ENCODE results near the gene SLC35A4. TPM values are rescaled to one million over a fixed set of nuclear protein-coding genes. Genes with fewer than 3 reads are reported as not detected.
A peak's percentile ranks its signal among the peaks of the same experiment; 100 is the strongest.

SLC35A4 gene
- total RNA-seq, 2 experiments from 2014 or later = 16.9 to 17.8 TPM

DNA sequence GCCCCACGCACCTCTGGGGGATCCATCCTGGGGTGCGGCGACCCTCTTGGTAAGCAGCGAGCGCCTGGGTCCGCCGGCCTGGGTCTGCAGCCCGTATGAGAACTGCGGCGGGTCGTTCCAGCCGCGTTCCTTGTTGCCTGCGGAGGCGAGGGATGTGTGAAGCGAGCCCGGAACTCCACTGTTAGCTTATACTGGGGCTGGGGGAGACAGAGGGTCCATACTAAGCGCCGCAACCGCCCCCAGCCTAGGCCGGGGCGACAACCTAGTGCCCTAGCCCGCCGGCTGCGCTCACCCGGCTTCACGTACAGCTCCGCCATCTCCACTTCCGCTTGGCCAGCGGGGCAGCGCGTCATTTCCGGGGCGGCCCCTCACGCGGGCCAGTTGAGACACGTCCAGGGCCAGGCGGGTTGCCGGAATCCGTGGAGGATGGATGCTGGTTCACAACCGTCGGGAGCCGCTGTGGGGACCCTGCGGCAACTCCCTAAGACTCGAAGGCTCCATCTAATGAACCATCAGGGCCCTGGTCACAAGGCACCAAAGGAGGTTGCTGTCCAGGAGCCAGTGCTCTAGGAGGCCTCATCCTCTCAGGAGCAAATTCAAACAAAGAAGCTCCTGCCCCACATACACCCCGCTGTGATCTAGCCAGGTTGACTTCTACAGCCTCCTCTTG is 7.4 kb upstream of the SLC35A4 start, which contains the start of gene SRA1:
TSS of gene SRA1 (minus strand) at position 338 of the 670 bp plus-strand sequence. CDS start at position 317, 21 bp downstream.
- Mint-ChIP-seq H3K9me3 (no peaks in the 10 kb centered on the region), H3K27me3 (no peaks in the 10 kb centered on the region), H3K36me3 (ENCODE audit: low read depth) (peaks cover 40% of the 10 kb centered on the region), H3K27ac (peak within 1 kb of the TSS; percentile 81), H3K4me3 (peak within 1 kb of the TSS; percentile 92), H3K4me1 (ENCODE audit: low read depth) (peaks cover 52% of the 10 kb centered on the region)
- Histone ChIP-seq H3K4me1 (ENCODE audit: insufficient read depth, low read length) (peaks cover 35% of the 10 kb centered on the region), H3K27ac (ENCODE audit: low read depth in 1 of 2, low read length in 2 of 2) (peak within 1 kb of the TSS; percentile 90 to 94), H3K9me3 (ENCODE audit: control insufficient read depth in 1 of 2, insufficient read depth in 1 of 2, low read length in 2 of 2) (no peaks in the 10 kb centered on the region), H3K36me3 (ENCODE audit: insufficient read depth, low read length) (peaks cover 20% of the 10 kb centered on the region), H3K4me3 (ENCODE audit: low read length) (peak within 1 kb of the TSS; percentile 89), H3K27me3 (ENCODE audit: control insufficient read depth in 1 of 2, insufficient read depth in 2 of 2, low read length in 2 of 2) (no peaks in the 10 kb centered on the region)
- TF ChIP-seq, protein P1, sequence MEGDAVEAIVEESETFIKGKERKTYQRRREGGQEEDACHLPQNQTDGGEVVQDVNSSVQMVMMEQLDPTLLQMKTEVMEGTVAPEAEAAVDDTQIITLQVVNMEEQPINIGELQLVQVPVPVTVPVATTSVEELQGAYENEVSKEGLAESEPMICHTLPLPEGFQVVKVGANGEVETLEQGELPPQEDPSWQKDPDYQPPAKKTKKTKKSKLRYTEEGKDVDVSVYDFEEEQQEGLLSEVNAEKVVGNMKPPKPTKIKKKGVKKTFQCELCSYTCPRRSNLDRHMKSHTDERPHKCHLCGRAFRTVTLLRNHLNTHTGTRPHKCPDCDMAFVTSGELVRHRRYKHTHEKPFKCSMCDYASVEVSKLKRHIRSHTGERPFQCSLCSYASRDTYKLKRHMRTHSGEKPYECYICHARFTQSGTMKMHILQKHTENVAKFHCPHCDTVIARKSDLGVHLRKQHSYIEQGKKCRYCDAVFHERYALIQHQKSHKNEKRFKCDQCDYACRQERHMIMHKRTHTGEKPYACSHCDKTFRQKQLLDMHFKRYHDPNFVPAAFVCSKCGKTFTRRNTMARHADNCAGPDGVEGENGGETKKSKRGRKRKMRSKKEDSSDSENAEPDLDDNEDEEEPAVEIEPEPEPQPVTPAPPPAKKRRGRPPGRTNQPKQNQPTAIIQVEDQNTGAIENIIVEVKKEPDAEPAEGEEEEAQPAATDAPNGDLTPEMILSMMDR (IDR thresholded peaks at IDR 0.05) = no peak
- POLR2A ChIA-PET = interaction anchor here (0.9 to 1.4 kb wide), 15 partner anchors 8 to 156 kb away, joined by 3 to 43 read pairs (median 4); partner anchors contain the start of genes ANKHD1, CD14, EIF4EBP3 and IK
- DNase-seq = peak; percentile 59 to 91 (median 76)
- peak; percentile 81 for ATAC-seq (ENCODE audit: poor library complexity)
- intact Hi-C loops (cut with DNase I, micrococcal nuclease) = no loop called here
- CTCF ChIA-PET = interaction anchor here (2.4 kb wide), 1 partner anchor 10 kb away, joined by 14 read pairs; the partner anchor contains the start of gene EIF4EBP3

DNA sequence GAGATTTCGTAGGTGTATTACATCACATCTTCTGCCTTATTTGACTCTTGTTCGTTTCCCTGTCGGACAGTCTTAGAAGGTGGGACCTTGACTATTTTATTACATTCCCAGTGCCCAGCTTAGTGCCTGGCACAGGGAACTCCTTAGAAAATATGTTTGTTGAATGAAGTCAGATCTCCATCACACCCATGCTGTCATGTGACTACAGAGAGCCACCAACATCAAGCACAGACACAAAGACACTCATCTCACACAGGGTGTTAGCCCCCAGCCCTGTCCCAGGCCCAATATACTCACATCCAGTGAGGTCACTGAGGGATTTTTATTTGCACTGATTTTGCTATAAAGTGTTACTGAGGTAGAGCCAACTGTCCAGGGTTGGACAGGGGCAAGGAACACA is 6.7 kb upstream of the SLC35A4 start:
- TF ChIP-seq, protein P1 (IDR thresholded peaks at IDR 0.05) = no peak
- peaks cover 40% of the 10 kb centered on the region for H3K4me1 ChIP-seq (ENCODE audit: insufficient read depth, low read length)
- Mint-ChIP-seq H3K4me3 (peak overlapping the region; percentile 92), H3K36me3 (ENCODE audit: low read depth) (peaks cover 37% of the 10 kb centered on the region), H3K4me1 (ENCODE audit: low read depth) (peaks cover 54% of the 10 kb centered on the region), H3K9me3 (no peaks in the 10 kb centered on the region), H3K27me3 (no peaks in the 10 kb centered on the region), H3K27ac (peak overlapping the region; percentile 81)
- intact Hi-C loops (cut with DNase I, micrococcal nuclease) = no loop called here
- peak overlapping the region; percentile 89 for H3K4me3 ChIP-seq (ENCODE audit: low read length)
- ChIA-PET POLR2A (interaction anchor here (1.1 to 1.4 kb wide), 8 partner anchors 9 to 153 kb away, joined by 3 to 43 read pairs (median 6); partner anchors contain the start of genes CD14, EIF4EBP3, IK and NDUFA2), CTCF (interaction anchor here (1.1 to 2.4 kb wide), 2 partner anchors 10 kb away, joined by 4 to 14 read pairs; partner anchors contain the start of gene EIF4EBP3)
- peaks cover 16% of the 10 kb centered on the region for H3K36me3 ChIP-seq (ENCODE audit: insufficient read depth, low read length)
- H3K9me3 ChIP-seq (ENCODE audit: control insufficient read depth in 1 of 2, insufficient read depth in 1 of 2, low read length in 2 of 2) = no peaks in the 10 kb centered on the region
- no peak for ATAC-seq (ENCODE audit: poor library complexity)
- no peaks in the 10 kb centered on the region for H3K27me3 ChIP-seq (ENCODE audit: control insufficient read depth in 1 of 2, insufficient read depth in 2 of 2, low read length in 2 of 2)
- no peak for DNase-seq
- peak overlapping the region; percentile 90 to 94 for H3K27ac ChIP-seq (ENCODE audit: low read depth in 1 of 2, low read length in 2 of 2)

DNA sequence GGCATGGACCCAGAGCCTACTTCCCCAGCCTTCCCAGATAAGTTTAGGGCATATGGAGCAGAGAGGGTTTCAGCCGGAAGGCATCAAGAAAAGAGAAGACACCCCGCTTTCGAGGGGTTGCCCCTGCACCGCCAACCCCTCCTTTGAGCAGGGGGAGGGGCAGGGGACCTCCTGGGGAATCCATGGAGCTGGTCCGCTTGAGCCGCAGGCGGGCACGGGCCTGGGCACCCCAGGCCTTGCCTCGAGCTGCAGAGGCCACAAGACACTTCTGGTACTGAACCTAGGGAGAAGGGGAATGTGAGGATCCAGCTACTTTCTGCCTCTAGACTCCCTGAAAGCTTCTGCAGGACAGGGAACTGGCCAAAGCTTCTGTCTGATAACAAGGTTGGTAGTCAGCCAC is 6.1 kb upstream of the SLC35A4 start:
- Mint-ChIP-seq H3K9me3 (no peaks in the 10 kb centered on the region), H3K36me3 (ENCODE audit: low read depth) (peaks cover 31% of the 10 kb centered on the region), H3K27ac (peak overlapping the region; percentile 81), H3K4me1 (ENCODE audit: low read depth) (peaks cover 54% of the 10 kb centered on the region), H3K4me3 (peak overlapping the region; percentile 92), H3K27me3 (no peaks in the 10 kb centered on the region)
- peaks cover 13% of the 10 kb centered on the region for H3K36me3 ChIP-seq (ENCODE audit: insufficient read depth, low read length)
- H3K27me3 ChIP-seq (ENCODE audit: control insufficient read depth in 1 of 2, insufficient read depth in 2 of 2, low read length in 2 of 2) = no peaks in the 10 kb centered on the region
- H3K4me3 ChIP-seq (ENCODE audit: low read length) = no peak overlapping the region
- no peak overlapping the region for H3K27ac ChIP-seq (ENCODE audit: low read depth in 1 of 2, low read length in 2 of 2)
- H3K9me3 ChIP-seq (ENCODE audit: control insufficient read depth in 1 of 2, insufficient read depth in 1 of 2, low read length in 2 of 2) = no peaks in the 10 kb centered on the region
- DNase-seq (peak in 1 of 14 experiments; percentile 12), ATAC-seq (ENCODE audit: poor library complexity) (no peak)
- CTCF ChIA-PET = interaction anchor here (1.1 kb wide), 1 partner anchor 11 kb away, joined by 4 read pairs; the partner anchor contains the start of gene EIF4EBP3
- intact Hi-C loops (cut with DNase I, micrococcal nuclease) = no loop called here
- TF ChIP-seq, protein P1 (IDR thresholded peaks at IDR 0.05) = no peak
- H3K4me1 ChIP-seq (ENCODE audit: insufficient read depth, low read length) = peaks cover 45% of the 10 kb centered on the region
- POLR2A ChIA-PET = interaction anchor here (8.9 kb wide), 1 partner anchor 11 kb away, joined by 87 read pairs; the partner anchor contains the start of gene EIF4EBP3
